Liver (tissue), 9 donors: ENCODE data around the gene TMEM233. TPM values are rescaled to one million over a fixed set of nuclear protein-coding genes. Genes with fewer than 3 reads are reported as not detected.
A peak's percentile ranks its signal among the peaks of the same experiment; 100 is the strongest.

Experiments
- DNase-seq: peaks from one replicate; pipeline ENCODE4 v3.0.0-alpha.2; 2017; ENCODE audit warnings: low spot score
- H3K27ac ChIP-seq, 2 donors: one replicate each; pipeline ENCODE4 v1.7.0; 2013; ENCODE audit warnings: inconsistent platforms in 2 of 2, low read length in 2 of 2, control low read depth in 1 of 2, low read depth in 1 of 2, mild to moderate bottlenecking in 1 of 2
- H3K27me3 ChIP-seq, 4 donors: one replicate each; pipeline versions ENCODE4 v1.6.1 to v1.7.0; 2013; ENCODE audit warnings: low read length in 3 of 4, inconsistent platforms in 1 of 4, mild to moderate bottlenecking in 1 of 4, moderate library complexity in 1 of 4; ENCODE audit not compliant: control insufficient read depth in 4 of 4, insufficient read depth in 4 of 4
- H3K36me3 ChIP-seq, 4 donors: one replicate each; pipeline versions ENCODE4 v1.6.1 to v1.7.0; 2013; ENCODE audit warnings: low read length in 3 of 4, mild to moderate bottlenecking in 3 of 4, low read depth in 1 of 4, moderate library complexity in 1 of 4; ENCODE audit not compliant: control insufficient read depth in 4 of 4, insufficient read depth in 3 of 4
- H3K4me1 ChIP-seq, 4 donors: one replicate each; pipeline versions ENCODE4 v1.6.1 to v1.7.0; 2013; ENCODE audit warnings: low read length in 3 of 4, mild to moderate bottlenecking in 3 of 4, moderate library complexity in 1 of 4; ENCODE audit not compliant: control insufficient read depth in 4 of 4, insufficient read depth in 4 of 4
- H3K4me3 ChIP-seq, 3 donors: one replicate each; pipeline versions ENCODE4 v1.6.1 to v1.7.0; 2013; ENCODE audit warnings: low read length in 3 of 3, control low read depth in 1 of 3, low read depth in 1 of 3, mild to moderate bottlenecking in 1 of 3
- H3K9ac ChIP-seq, 2 donors: one replicate each; pipeline ENCODE4 v1.7.0; 2013; ENCODE audit warnings: low read length in 2 of 2, mild to moderate bottlenecking in 2 of 2, moderate library complexity in 2 of 2, control low read depth in 1 of 2, low read depth in 1 of 2
- H3K9me3 ChIP-seq, 4 donors: one replicate each; pipeline versions ENCODE4 v1.6.1 to v1.7.0; 2013; ENCODE audit warnings: low read length in 3 of 4; ENCODE audit not compliant: control insufficient read depth in 4 of 4
- EGR1 ChIP-seq, 2 donors: IDR thresholded peaks; 2 replicates each; pipeline ENCODE4 v1.6.1; 2016 to 2018; ENCODE audit warnings: antibody characterized with exemption in 2 of 2, low read depth in 2 of 2
- FOXA1 ChIP-seq: IDR thresholded peaks from 2 replicates; pipeline ENCODE4 v1.6.1; 2016; ENCODE audit warnings: antibody characterized with exemption
- FOXA2 ChIP-seq: IDR thresholded peaks from 2 replicates; pipeline ENCODE4 v1.6.1; 2016; ENCODE audit warnings: antibody characterized with exemption
- GABPA ChIP-seq, 2 donors: IDR thresholded peaks in 1 of 2; conservative IDR thresholded peaks in 1 of 2; 2 replicates each; pipeline ENCODE4 v1.6.1; 2016; ENCODE audit warnings: antibody characterized with exemption in 2 of 2, mild to moderate bottlenecking in 1 of 2, moderate library complexity in 1 of 2
- HNF4A ChIP-seq, 2 donors: conservative IDR thresholded peaks; 2 replicates each; pipeline ENCODE4 v1.6.1; 2016; ENCODE audit warnings: antibody characterized with exemption in 2 of 2, mild to moderate bottlenecking in 2 of 2
- HNF4G ChIP-seq: IDR thresholded peaks from 2 replicates; pipeline ENCODE4 v1.6.1; 2016; ENCODE audit warnings: antibody characterized with exemption
- JUND ChIP-seq, 2 donors: IDR thresholded peaks; 2 replicates each; pipeline ENCODE4 v1.6.1; 2016; ENCODE audit warnings: antibody characterized with exemption in 2 of 2
- NR2F2 ChIP-seq: IDR thresholded peaks from 2 replicates; pipeline ENCODE4 v1.6.1; 2016; ENCODE audit warnings: antibody characterized with exemption
- RAD21 ChIP-seq, 2 donors: IDR thresholded peaks; 2 replicates each; pipeline ENCODE4 v1.6.1; 2016; ENCODE audit warnings: antibody characterized with exemption in 2 of 2, mild to moderate bottlenecking in 2 of 2
- RXRA ChIP-seq, 2 donors: IDR thresholded peaks; 2 replicates each; pipeline ENCODE4 v1.6.1; 2017 to 2018; ENCODE audit warnings: antibody characterized with exemption in 2 of 2, mild to moderate bottlenecking in 1 of 2
- WGBS: extraction: QIAGEN DNeasy Blood & Tissue Kit; methylation state at CpG from one replicate; pipeline ENCODE4 v1.1.7; 2013; 5-methylcytosine and 5-hydroxymethylcytosine counted together
- polyA plus RNA-seq, 2 donors: library from polyadenylated mRNA; stranded (reverse) in 1 of 2; unstranded in 1 of 2; fragments of 200-250 nt in 1 of 2; fragments of >200 nt in 1 of 2; fragmentation: Nextera tagmentation in 1 of 2; extraction: Ambion mirVana in 1 of 2; gene quantifications; one replicate each; pipeline versions ENCODE4 v1.2.1 to v1.2.3, GENCODE V29; 2013 to 2015
- total RNA-seq, 2 donors: library from RNA; depleted of rRNA; stranded (reverse); fragments of >200 nt; gene quantifications; one replicate each; pipeline ENCODE4 v1.2.3, GENCODE V29; 2014
- TF ChIP-seq, protein P1 (sequence below): IDR thresholded peaks from 2 replicates; pipeline ENCODE4 v1.6.1; 2016; ENCODE audit warnings: antibody characterized with exemption
- TF ChIP-seq, protein P2 (sequence below): IDR thresholded peaks from 2 replicates; pipeline ENCODE4 v1.6.1; 2016; ENCODE audit warnings: antibody characterized with exemption, mild to moderate bottlenecking
- TF ChIP-seq, protein P3 (sequence below): IDR thresholded peaks from 2 replicates; pipeline ENCODE4 v1.6.1; 2016; ENCODE audit warnings: antibody characterized with exemption
- TF ChIP-seq, protein P4 (sequence below): fragments of 150-350 bp; IDR thresholded peaks from 2 replicates; pipeline ENCODE4 v1.5.1; 2017; ENCODE audit warnings: improper control_type of control experiment, low read depth, low read length; ENCODE audit not compliant: missing input control
- donor health status: healthy.
- donor health status: healthy.
- donor health status: healthy.
- donor health status: healthy.
- donor health status: healthy.

The TMEM233 gene
- total and polyA plus RNA-seq, 4 donors: 0.05 to 0.17 (median 0.09) TPM

DNA sequence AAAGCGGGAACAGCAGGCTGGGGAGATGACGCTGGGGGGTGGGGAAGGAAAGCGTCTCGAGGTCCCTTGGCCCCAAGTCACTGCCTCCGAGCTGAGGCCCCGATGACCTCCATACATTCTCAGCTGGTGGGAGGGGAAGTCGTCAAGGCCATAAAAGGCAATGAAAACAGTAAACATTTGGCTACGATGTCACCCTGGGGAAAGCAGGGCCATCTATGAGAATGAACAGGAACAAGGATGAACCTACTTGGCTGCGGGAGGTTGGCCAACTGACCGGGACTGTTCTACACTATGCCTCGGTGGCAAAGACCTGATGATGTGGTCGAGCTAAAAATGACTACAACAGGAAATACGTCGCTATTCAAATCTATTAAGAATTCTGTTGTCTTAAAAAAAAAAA is 93.8 kb downstream of the TMEM233 start (continued):
- TF ChIP-seq, protein P1, sequence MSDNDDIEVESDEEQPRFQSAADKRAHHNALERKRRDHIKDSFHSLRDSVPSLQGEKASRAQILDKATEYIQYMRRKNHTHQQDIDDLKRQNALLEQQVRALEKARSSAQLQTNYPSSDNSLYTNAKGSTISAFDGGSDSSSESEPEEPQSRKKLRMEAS: no peak
- no peak for TF ChIP-seq GABPA (IDR thresholded peaks at IDR 0.05 in 1 of 2, conservative IDR thresholded peaks at IDR 0.05 in 1 of 2)
- TF ChIP-seq HNF4A (conservative IDR thresholded peaks at IDR 0.05): no peak
- TF ChIP-seq, protein P2, sequence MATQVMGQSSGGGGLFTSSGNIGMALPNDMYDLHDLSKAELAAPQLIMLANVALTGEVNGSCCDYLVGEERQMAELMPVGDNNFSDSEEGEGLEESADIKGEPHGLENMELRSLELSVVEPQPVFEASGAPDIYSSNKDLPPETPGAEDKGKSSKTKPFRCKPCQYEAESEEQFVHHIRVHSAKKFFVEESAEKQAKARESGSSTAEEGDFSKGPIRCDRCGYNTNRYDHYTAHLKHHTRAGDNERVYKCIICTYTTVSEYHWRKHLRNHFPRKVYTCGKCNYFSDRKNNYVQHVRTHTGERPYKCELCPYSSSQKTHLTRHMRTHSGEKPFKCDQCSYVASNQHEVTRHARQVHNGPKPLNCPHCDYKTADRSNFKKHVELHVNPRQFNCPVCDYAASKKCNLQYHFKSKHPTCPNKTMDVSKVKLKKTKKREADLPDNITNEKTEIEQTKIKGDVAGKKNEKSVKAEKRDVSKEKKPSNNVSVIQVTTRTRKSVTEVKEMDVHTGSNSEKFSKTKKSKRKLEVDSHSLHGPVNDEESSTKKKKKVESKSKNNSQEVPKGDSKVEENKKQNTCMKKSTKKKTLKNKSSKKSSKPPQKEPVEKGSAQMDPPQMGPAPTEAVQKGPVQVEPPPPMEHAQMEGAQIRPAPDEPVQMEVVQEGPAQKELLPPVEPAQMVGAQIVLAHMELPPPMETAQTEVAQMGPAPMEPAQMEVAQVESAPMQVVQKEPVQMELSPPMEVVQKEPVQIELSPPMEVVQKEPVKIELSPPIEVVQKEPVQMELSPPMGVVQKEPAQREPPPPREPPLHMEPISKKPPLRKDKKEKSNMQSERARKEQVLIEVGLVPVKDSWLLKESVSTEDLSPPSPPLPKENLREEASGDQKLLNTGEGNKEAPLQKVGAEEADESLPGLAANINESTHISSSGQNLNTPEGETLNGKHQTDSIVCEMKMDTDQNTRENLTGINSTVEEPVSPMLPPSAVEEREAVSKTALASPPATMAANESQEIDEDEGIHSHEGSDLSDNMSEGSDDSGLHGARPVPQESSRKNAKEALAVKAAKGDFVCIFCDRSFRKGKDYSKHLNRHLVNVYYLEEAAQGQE: no peak
- no peak for TF ChIP-seq RXRA (IDR thresholded peaks at IDR 0.05)
- TF ChIP-seq JUND (IDR thresholded peaks at IDR 0.05): no peak
- TF ChIP-seq RAD21 (IDR thresholded peaks at IDR 0.05): no peak

DNA sequence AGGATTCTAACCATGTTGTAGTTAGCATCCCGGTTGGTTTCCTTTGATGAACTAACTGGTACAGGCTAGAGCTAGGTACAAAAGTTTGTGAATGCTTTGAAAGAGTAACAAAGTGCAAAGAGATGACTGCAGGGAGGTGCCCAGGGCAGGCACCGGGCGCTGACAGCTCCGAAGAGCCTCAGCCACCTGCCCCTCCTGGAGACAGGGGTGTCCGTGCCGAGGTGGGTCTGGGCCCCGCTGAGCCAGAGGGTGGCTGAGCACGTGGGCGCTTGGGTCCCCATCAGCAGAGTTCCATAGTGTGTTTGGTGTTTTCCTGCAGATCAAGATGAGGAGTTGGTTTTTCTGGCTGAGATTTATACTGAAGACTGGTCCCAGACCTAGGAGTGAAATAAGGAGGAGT is 94.3 kb downstream of the TMEM233 start:
- no peaks in the 10 kb centered on the region for H3K27me3 ChIP-seq
- no peak overlapping the region for H3K9ac ChIP-seq
- H3K9me3 ChIP-seq: no peaks in the 10 kb centered on the region
- peak overlapping the region in 1 of 2 donors; percentile 56 for H3K27ac ChIP-seq
- TF ChIP-seq, protein P3, sequence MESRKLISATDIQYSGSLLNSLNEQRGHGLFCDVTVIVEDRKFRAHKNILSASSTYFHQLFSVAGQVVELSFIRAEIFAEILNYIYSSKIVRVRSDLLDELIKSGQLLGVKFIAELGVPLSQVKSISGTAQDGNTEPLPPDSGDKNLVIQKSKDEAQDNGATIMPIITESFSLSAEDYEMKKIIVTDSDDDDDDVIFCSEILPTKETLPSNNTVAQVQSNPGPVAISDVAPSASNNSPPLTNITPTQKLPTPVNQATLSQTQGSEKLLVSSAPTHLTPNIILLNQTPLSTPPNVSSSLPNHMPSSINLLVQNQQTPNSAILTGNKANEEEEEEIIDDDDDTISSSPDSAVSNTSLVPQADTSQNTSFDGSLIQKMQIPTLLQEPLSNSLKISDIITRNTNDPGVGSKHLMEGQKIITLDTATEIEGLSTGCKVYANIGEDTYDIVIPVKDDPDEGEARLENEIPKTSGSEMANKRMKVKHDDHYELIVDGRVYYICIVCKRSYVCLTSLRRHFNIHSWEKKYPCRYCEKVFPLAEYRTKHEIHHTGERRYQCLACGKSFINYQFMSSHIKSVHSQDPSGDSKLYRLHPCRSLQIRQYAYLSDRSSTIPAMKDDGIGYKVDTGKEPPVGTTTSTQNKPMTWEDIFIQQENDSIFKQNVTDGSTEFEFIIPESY: no peak
- TF ChIP-seq, protein P1: no peak
- no peak for TF ChIP-seq GABPA (IDR thresholded peaks at IDR 0.05 in 1 of 2, conservative IDR thresholded peaks at IDR 0.05 in 1 of 2)
- TF ChIP-seq EGR1 (IDR thresholded peaks at IDR 0.05; ENCODE audit: low read depth in 2 of 2): no peak
- TF ChIP-seq, protein P4, sequence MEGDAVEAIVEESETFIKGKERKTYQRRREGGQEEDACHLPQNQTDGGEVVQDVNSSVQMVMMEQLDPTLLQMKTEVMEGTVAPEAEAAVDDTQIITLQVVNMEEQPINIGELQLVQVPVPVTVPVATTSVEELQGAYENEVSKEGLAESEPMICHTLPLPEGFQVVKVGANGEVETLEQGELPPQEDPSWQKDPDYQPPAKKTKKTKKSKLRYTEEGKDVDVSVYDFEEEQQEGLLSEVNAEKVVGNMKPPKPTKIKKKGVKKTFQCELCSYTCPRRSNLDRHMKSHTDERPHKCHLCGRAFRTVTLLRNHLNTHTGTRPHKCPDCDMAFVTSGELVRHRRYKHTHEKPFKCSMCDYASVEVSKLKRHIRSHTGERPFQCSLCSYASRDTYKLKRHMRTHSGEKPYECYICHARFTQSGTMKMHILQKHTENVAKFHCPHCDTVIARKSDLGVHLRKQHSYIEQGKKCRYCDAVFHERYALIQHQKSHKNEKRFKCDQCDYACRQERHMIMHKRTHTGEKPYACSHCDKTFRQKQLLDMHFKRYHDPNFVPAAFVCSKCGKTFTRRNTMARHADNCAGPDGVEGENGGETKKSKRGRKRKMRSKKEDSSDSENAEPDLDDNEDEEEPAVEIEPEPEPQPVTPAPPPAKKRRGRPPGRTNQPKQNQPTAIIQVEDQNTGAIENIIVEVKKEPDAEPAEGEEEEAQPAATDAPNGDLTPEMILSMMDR: no peak
- no peak for TF ChIP-seq JUND (IDR thresholded peaks at IDR 0.05)
- TF ChIP-seq FOXA1: no peak
- no peak for TF ChIP-seq HNF4G
- no peak for TF ChIP-seq FOXA2
- no peak for TF ChIP-seq NR2F2
- no peak for TF ChIP-seq RAD21 (IDR thresholded peaks at IDR 0.05)
- no peak overlapping the region for H3K4me3 ChIP-seq
- no peak for DNase-seq
- peaks cover 9 to 42% (median 18%) of the 10 kb centered on the region in 4 donors for H3K4me1 ChIP-seq
- H3K36me3 ChIP-seq: no peaks in the 10 kb centered on the region
- 93% methylated on average over 9 of the region's 9 CpGs for WGBS
